Measurements from ENCODE around the gene C7. TPM values are rescaled to one million over a fixed set of nuclear protein-coding genes. Genes with fewer than 3 reads are reported as not detected.

C7 gene
- total and polyA plus RNA-seq, 7 donors: 1.2 to 33.0 (median 4.2) TPM

GRCh38 chr5:40939753-40940152, 30.5 kb downstream of the C7 start:
- Histone ChIP-seq H3K4me3 (no peak overlapping the region), H3K9me3 (no peaks in the 10 kb centered on the region), H3K36me3 (ENCODE audit: insufficient read depth in 1 of 2, low read depth in 1 of 2) (no peaks in the 10 kb centered on the region), H3K27me3 (ENCODE audit: insufficient read depth in 3 of 3, low read length in 2 of 3) (no peaks in the 10 kb centered on the region), H3K27ac (no peak overlapping the region), H3K4me1 (no peaks in the 10 kb centered on the region)
- no peak for TF ChIP-seq CTCF (IDR thresholded peaks at IDR 0.05)
- DNase-seq: no peak
- ATAC-seq: no peak
- 81 to 86% (median 82%) methylated on average over 6 of the region's 6 CpGs for WGBS, 3 donors
- intact Hi-C loops (cut with DNase I): no loop called here

GRCh38 chr5:40945111-40945510, 35.8 kb downstream of the C7 start:
- no peaks in the 10 kb centered on the region for H3K4me1 ChIP-seq
- TF ChIP-seq CTCF (IDR thresholded peaks at IDR 0.05): no peak
- H3K4me3 ChIP-seq: no peak overlapping the region
- WGBS, 3 donors: 95 to 96% (median 95%) methylated on average over 5 of the region's 5 CpGs
- H3K9me3 ChIP-seq: no peaks in the 10 kb centered on the region
- DNase-seq: no peak
- ATAC-seq: no peak
- H3K36me3 ChIP-seq (ENCODE audit: insufficient read depth in 1 of 2, low read depth in 1 of 2): no peaks in the 10 kb centered on the region
- intact Hi-C loops (cut with DNase I): no loop called here
- H3K27ac ChIP-seq: no peak overlapping the region
- no peaks in the 10 kb centered on the region for H3K27me3 ChIP-seq (ENCODE audit: insufficient read depth in 3 of 3, low read length in 2 of 3)

GRCh38 chr5:40955313-40955712, 46.0 kb downstream of the C7 start:
- Histone ChIP-seq H3K4me1 (no peaks in the 10 kb centered on the region), H3K27me3 (ENCODE audit: insufficient read depth in 3 of 3, low read length in 2 of 3) (no peaks in the 10 kb centered on the region), H3K9me3 (no peaks in the 10 kb centered on the region), H3K36me3 (ENCODE audit: insufficient read depth in 1 of 2, low read depth in 1 of 2) (no peaks in the 10 kb centered on the region), H3K27ac (no peak overlapping the region), H3K4me3 (no peak overlapping the region)
- no peak for ATAC-seq
- no peak for DNase-seq
- WGBS, 3 donors: 72 to 79% (median 78%) methylated on average over 5 of the region's 5 CpGs
- no peak for TF ChIP-seq CTCF (IDR thresholded peaks at IDR 0.05)
- intact Hi-C loops (cut with DNase I): no loop called here

GRCh38 chr5:40957048-40957447, 47.8 kb downstream of the C7 start:
- intact Hi-C loops (cut with DNase I): no loop called here
- no peaks in the 10 kb centered on the region for H3K9me3 ChIP-seq
- H3K27ac ChIP-seq: no peak overlapping the region
- TF ChIP-seq CTCF (IDR thresholded peaks at IDR 0.05): no peak
- H3K36me3 ChIP-seq (ENCODE audit: insufficient read depth in 1 of 2, low read depth in 1 of 2): no peaks in the 10 kb centered on the region
- DNase-seq: no peak
- no peaks in the 10 kb centered on the region for H3K4me1 ChIP-seq
- H3K4me3 ChIP-seq: no peak overlapping the region
- H3K27me3 ChIP-seq (ENCODE audit: insufficient read depth in 3 of 3, low read length in 2 of 3): no peaks in the 10 kb centered on the region
- no peak for ATAC-seq
- WGBS, 3 donors: 83 to 94% (median 84%) methylated on average over 3 of the region's 3 CpGs

GRCh38 chr5:40958811-40959210, 49.5 kb downstream of the C7 start:
- ATAC-seq (no peak), DNase-seq (no peak)
- no peaks in the 10 kb centered on the region for H3K9me3 ChIP-seq
- no peaks in the 10 kb centered on the region for H3K36me3 ChIP-seq (ENCODE audit: insufficient read depth in 1 of 2, low read depth in 1 of 2)
- no peaks in the 10 kb centered on the region for H3K4me1 ChIP-seq
- no peaks in the 10 kb centered on the region for H3K27me3 ChIP-seq (ENCODE audit: insufficient read depth in 3 of 3, low read length in 2 of 3)
- intact Hi-C loops (cut with DNase I): no loop called here
- no peak overlapping the region for H3K4me3 ChIP-seq
- TF ChIP-seq CTCF (IDR thresholded peaks at IDR 0.05): no peak
- WGBS, 3 donors: 81 to 88% (median 84%) methylated on average over 5 of the region's 5 CpGs
- no peak overlapping the region for H3K27ac ChIP-seq
